HG02970 (cell line): Measurements from ENCODE around the gene KLHL13.
"Not testable (repeated sequence)": the region's sequence is repeated elsewhere in the genome, so short reads cannot be mapped to it uniquely, and the experiment has no call there.

Experiments
- ATAC-seq: cut with Tn5 transposase; IDR thresholded peaks from one replicate; pipeline ENCODE4 v1.9.1; 2021; ENCODE audit warnings: mild to moderate bottlenecking, moderate library complexity, moderate number of reproducible peaks; ENCODE audit not compliant: unreplicated experiment, low FRiP score

The KLHL13 gene

GRCh38 chrX:118116713-118117550 lies at the start of gene KLHL13:
TSS of gene KLHL13 (minus strand) at chrX:118116810. CDS start at chrX:118028473, 88,337 bp downstream.
- no peak for ATAC-seq

- no peak for ATAC-seq
These were observed 47.5 kb upstream of the KLHL13 start for GRCh38 chrX:118164138-118164537.

- ATAC-seq: no peak
These were observed 40.5 kb upstream of the KLHL13 start for GRCh38 chrX:118156953-118157608.

- ATAC-seq: no peak
These were observed 39.8 kb upstream of the KLHL13 start for GRCh38 chrX:118156254-118156952.

- no peak for ATAC-seq
These were observed 36.7 kb upstream of the KLHL13 start for GRCh38 chrX:118153270-118153669.

GRCh38 chrX:118152721-118153120 lies 36.1 kb upstream of the KLHL13 start:
- ATAC-seq: no peak

- no peak for ATAC-seq
These were observed 32.1 kb upstream of the KLHL13 start for GRCh38 chrX:118148737-118149136.

- ATAC-seq: not testable (repeated sequence)
These were observed 31.2 kb upstream of the KLHL13 start for GRCh38 chrX:118147771-118148170.

- no peak for ATAC-seq
These were observed 27.0 kb upstream of the KLHL13 start for GRCh38 chrX:118143578-118143977.

- no peak for ATAC-seq
These were observed 14.7 kb upstream of the KLHL13 start for GRCh38 chrX:118131336-118131735.

- ATAC-seq: no peak
These were observed 13.1 kb upstream of the KLHL13 start for GRCh38 chrX:118129681-118130080.

- ATAC-seq: no peak
These were observed 12.1 kb upstream of the KLHL13 start for GRCh38 chrX:118128724-118129123.

- no peak for ATAC-seq
These were observed 9.7 kb upstream of the KLHL13 start for GRCh38 chrX:118126286-118126685.

- ATAC-seq: not testable (repeated sequence)
These were observed 7.6 kb upstream of the KLHL13 start for GRCh38 chrX:118124243-118124642.

GRCh38 chrX:118117741-118118140 lies 1.1 kb upstream of the KLHL13 start:
- ATAC-seq: no peak

GRCh38 chrX:118115953-118116712 lies 477 bp downstream of the KLHL13 start:
- no peak for ATAC-seq

- no peak for ATAC-seq
These were observed 1.6 kb downstream of the KLHL13 start for GRCh38 chrX:118114971-118115370.

GRCh38 chrX:118109065-118109464 lies 7.5 kb downstream of the KLHL13 start:
- no peak for ATAC-seq

GRCh38 chrX:118108304-118108703 lies 8.3 kb downstream of the KLHL13 start:
- ATAC-seq: no peak

- ATAC-seq: no peak
These were observed 16.5 kb downstream of the KLHL13 start for GRCh38 chrX:118100091-118100490.
